ENCODE measurements around the gene IDE. TPM values are rescaled to one million over a fixed set of nuclear protein-coding genes. Genes with fewer than 3 reads are reported as not detected.
"Not testable (repeated sequence)": the region's sequence is repeated elsewhere in the genome, so short reads cannot be mapped to it uniquely, and the experiment has no call there.

IDE gene
- polyA plus RNA-seq, 2 donors, result 10.2 to 11.6 TPM

DNA sequence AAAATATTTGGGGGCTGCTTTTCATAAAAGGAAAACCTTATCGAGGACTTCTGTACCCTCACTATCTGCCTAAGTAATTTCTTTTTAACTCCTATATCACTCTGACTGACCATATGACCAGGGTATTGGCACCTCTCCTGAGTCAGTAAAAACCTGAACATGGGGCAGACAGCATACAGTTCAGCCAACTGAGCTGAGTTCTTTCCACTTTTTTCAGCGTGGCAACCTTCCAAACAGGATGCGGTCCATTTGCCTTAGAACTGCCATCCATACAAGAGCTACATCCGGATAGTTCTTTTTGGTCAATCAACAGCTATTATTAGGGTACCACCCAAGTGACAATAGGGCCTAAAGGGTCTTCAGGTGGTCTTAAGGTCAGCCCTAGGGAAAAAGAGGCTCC is 160.4 kb downstream of the IDE start:
- no peaks in the 10 kb centered on the region for H3K27me3 ChIP-seq (ENCODE audit: control insufficient read depth in 1 of 2, insufficient read depth in 2 of 2, low read length in 2 of 2)
- 80% methylated on average over 4 of the region's 4 CpGs for WGBS, 2 donors
- H3K9me3 ChIP-seq (ENCODE audit: control insufficient read depth in 2 of 2, insufficient read depth in 1 of 2, low read depth in 1 of 2, low read length in 1 of 2), result peaks cover 0 to 2% of the 10 kb centered on the region in 2 donors
- H3K4me3 ChIP-seq (ENCODE audit: low read depth in 1 of 2, low read length in 2 of 2), result no peak overlapping the region
- no peaks in the 10 kb centered on the region for H3K4me1 ChIP-seq (ENCODE audit: control insufficient read depth in 2 of 2, insufficient read depth in 2 of 2, low read length in 1 of 2)
- H3K27ac ChIP-seq (ENCODE audit: low read depth in 2 of 2, low read length in 1 of 2), result no peak overlapping the region
- no peaks in the 10 kb centered on the region for H3K36me3 ChIP-seq (ENCODE audit: control insufficient read depth in 2 of 2, insufficient read depth in 2 of 2, low read length in 1 of 2)

- Histone ChIP-seq H3K27me3 (ENCODE audit: control insufficient read depth in 1 of 2, insufficient read depth in 2 of 2, low read length in 2 of 2) (no peaks in the 10 kb centered on the region), H3K27ac (ENCODE audit: low read depth in 2 of 2, low read length in 1 of 2) (no peak overlapping the region), H3K9me3 (ENCODE audit: control insufficient read depth in 2 of 2, insufficient read depth in 1 of 2, low read depth in 1 of 2, low read length in 1 of 2) (peaks cover 0 to 2% of the 10 kb centered on the region in 2 donors), H3K4me3 (ENCODE audit: low read depth in 1 of 2, low read length in 2 of 2) (no peak overlapping the region), H3K4me1 (ENCODE audit: control insufficient read depth in 2 of 2, insufficient read depth in 2 of 2, low read length in 1 of 2) (no peaks in the 10 kb centered on the region), H3K36me3 (ENCODE audit: control insufficient read depth in 2 of 2, insufficient read depth in 2 of 2, low read length in 1 of 2) (no peaks in the 10 kb centered on the region)
- 80 to 89% methylated on average over 9 of the region's 9 CpGs for WGBS, 2 donors
These were observed 160.9 kb downstream of the IDE start for GRCh38 chr10:92413011-92413410.

DNA sequence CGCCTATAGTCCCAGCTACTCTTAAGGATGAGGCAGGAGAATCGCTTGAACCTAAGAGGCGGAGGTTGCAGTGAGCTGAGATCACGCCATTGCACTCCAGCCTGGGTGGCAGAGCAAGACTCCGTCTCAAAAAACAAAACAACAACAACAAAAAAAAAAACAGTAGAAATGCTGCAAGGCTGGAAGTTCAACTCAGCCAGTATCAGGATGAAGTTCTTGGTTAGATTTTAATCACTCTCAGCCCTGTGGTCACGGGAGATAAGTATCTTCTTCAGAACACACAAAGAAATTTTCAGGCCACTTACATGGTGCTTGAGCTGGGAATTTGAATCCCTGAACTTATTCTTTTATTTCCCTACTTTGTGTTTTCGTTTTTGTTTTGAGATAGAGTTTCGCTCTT is 162.5 kb downstream of the IDE start:
- no peak overlapping the region for H3K4me3 ChIP-seq (ENCODE audit: low read depth in 1 of 2, low read length in 2 of 2)
- peaks cover 0 to 2% of the 10 kb centered on the region in 2 donors for H3K9me3 ChIP-seq (ENCODE audit: control insufficient read depth in 2 of 2, insufficient read depth in 1 of 2, low read depth in 1 of 2, low read length in 1 of 2)
- H3K36me3 ChIP-seq (ENCODE audit: control insufficient read depth in 2 of 2, insufficient read depth in 2 of 2, low read length in 1 of 2), result no peaks in the 10 kb centered on the region
- H3K27ac ChIP-seq (ENCODE audit: low read depth in 2 of 2, low read length in 1 of 2), result no peak overlapping the region
- 88 to 92% methylated on average over 8 of the region's 8 CpGs for WGBS, 2 donors
- no peaks in the 10 kb centered on the region for H3K4me1 ChIP-seq (ENCODE audit: control insufficient read depth in 2 of 2, insufficient read depth in 2 of 2, low read length in 1 of 2)
- no peaks in the 10 kb centered on the region for H3K27me3 ChIP-seq (ENCODE audit: control insufficient read depth in 1 of 2, insufficient read depth in 2 of 2, low read length in 2 of 2)

GRCh38 chr10:92410501-92410900 is 163.4 kb downstream of the IDE start:
- no peaks in the 10 kb centered on the region for H3K9me3 ChIP-seq (ENCODE audit: control insufficient read depth in 2 of 2, insufficient read depth in 1 of 2, low read depth in 1 of 2, low read length in 1 of 2)
- 84 to 89% methylated on average over 2 of the region's 2 CpGs for WGBS, 2 donors
- no peaks in the 10 kb centered on the region for H3K36me3 ChIP-seq (ENCODE audit: control insufficient read depth in 2 of 2, insufficient read depth in 2 of 2, low read length in 1 of 2)
- H3K4me3 ChIP-seq (ENCODE audit: low read depth in 1 of 2, low read length in 2 of 2), result no peak overlapping the region
- H3K27me3 ChIP-seq (ENCODE audit: control insufficient read depth in 1 of 2, insufficient read depth in 2 of 2, low read length in 2 of 2), result no peaks in the 10 kb centered on the region
- H3K27ac ChIP-seq (ENCODE audit: low read depth in 2 of 2, low read length in 1 of 2), result no peak overlapping the region
- no peaks in the 10 kb centered on the region for H3K4me1 ChIP-seq (ENCODE audit: control insufficient read depth in 2 of 2, insufficient read depth in 2 of 2, low read length in 1 of 2)

GRCh38 chr10:92408017-92408361 is 165.9 kb downstream of the IDE start:
- no peaks in the 10 kb centered on the region for H3K27me3 ChIP-seq (ENCODE audit: control insufficient read depth in 1 of 2, insufficient read depth in 2 of 2, low read length in 2 of 2)
- H3K36me3 ChIP-seq (ENCODE audit: control insufficient read depth in 2 of 2, insufficient read depth in 2 of 2, low read length in 1 of 2), result no peaks in the 10 kb centered on the region
- H3K4me1 ChIP-seq (ENCODE audit: control insufficient read depth in 2 of 2, insufficient read depth in 2 of 2, low read length in 1 of 2), result no peaks in the 10 kb centered on the region
- 98 to 99% methylated on average over 3 of the region's 3 CpGs for WGBS, 2 donors
- no peaks in the 10 kb centered on the region for H3K9me3 ChIP-seq (ENCODE audit: control insufficient read depth in 2 of 2, insufficient read depth in 1 of 2, low read depth in 1 of 2, low read length in 1 of 2)
- no peak overlapping the region for H3K4me3 ChIP-seq (ENCODE audit: low read depth in 1 of 2, low read length in 2 of 2)
- H3K27ac ChIP-seq (ENCODE audit: low read depth in 2 of 2, low read length in 1 of 2), result no peak overlapping the region

DNA sequence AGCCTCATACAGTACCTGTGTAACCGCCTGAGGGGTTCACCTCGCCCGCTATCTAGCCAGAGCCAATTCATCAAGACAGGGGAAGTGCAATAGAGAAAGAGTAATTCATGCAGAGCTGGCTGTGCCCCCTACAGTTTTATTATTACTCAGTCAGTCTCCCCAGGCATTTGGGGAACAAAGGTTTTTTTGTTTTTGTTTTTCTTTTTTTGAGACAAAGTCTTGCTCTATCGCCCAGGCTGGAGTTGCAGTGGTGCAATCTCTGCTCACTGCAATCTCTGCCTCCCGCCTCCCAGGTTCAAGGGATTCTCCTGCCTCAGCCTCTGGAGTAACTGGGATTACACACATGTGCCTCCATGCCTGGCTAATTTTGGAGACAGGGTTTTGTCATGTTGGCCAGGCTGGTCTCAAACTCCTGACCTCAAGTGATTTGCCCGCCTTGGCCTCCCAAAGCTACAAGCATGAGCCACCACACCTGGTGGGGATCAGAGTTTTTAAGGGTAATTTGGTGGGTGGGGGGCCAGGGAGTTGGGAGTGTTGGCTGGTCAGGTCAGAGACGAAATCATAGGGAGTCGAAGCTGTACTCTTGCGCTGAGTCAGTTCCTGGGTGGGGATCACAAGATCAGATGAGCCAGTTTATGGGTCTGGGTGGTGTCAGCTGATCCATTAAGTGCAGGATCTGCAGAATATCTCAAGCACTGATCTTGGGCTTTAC is 166.4 kb downstream of the IDE start:
- Histone ChIP-seq H3K27ac (ENCODE audit: low read depth in 2 of 2, low read length in 1 of 2) (no peak overlapping the region), H3K36me3 (ENCODE audit: control insufficient read depth in 2 of 2, insufficient read depth in 2 of 2, low read length in 1 of 2) (no peaks in the 10 kb centered on the region), H3K4me1 (ENCODE audit: control insufficient read depth in 2 of 2, insufficient read depth in 2 of 2, low read length in 1 of 2) (no peaks in the 10 kb centered on the region), H3K9me3 (ENCODE audit: control insufficient read depth in 2 of 2, insufficient read depth in 1 of 2, low read depth in 1 of 2, low read length in 1 of 2) (no peaks in the 10 kb centered on the region), H3K27me3 (ENCODE audit: control insufficient read depth in 1 of 2, insufficient read depth in 2 of 2, low read length in 2 of 2) (no peaks in the 10 kb centered on the region), H3K4me3 (ENCODE audit: low read depth in 1 of 2, low read length in 2 of 2) (no peak overlapping the region)
- 68 to 70% methylated on average over 9 of the region's 9 CpGs for WGBS, 2 donors

DNA sequence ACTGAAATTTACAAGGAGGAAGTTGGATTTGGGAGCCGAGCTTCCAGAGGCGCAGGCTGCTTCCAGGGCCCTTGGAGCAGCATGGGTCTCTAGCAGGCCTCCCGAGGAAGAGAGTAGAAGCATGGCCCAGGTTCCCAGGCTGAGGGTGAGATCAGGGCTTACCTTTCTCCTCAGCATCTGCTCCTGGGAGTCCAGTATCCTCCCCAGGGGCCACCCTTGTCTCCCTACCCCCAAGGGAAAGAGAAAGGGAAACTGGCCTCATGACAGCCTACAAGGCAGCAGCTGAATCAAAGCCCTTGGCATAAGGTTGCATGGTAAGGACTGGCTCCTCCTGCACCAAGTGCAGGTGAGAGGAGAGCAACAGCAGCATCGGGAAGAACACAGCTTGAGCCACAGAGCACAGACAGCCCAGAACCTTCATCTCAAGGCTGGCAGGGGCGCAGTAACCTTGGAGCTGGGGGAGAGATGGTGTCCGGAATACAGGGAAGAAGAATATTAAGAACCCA is 168.4 kb downstream of the IDE start:
- H3K27ac ChIP-seq (ENCODE audit: low read depth in 2 of 2, low read length in 1 of 2), result no peak overlapping the region
- no peak overlapping the region for H3K4me3 ChIP-seq (ENCODE audit: low read depth in 1 of 2, low read length in 2 of 2)
- H3K36me3 ChIP-seq (ENCODE audit: control insufficient read depth in 2 of 2, insufficient read depth in 2 of 2, low read length in 1 of 2), result no peaks in the 10 kb centered on the region
- H3K9me3 ChIP-seq (ENCODE audit: control insufficient read depth in 2 of 2, insufficient read depth in 1 of 2, low read depth in 1 of 2, low read length in 1 of 2), result no peaks in the 10 kb centered on the region
- WGBS, 2 donors, result 73 to 76% methylated on average over 6 of the region's 6 CpGs
- H3K27me3 ChIP-seq (ENCODE audit: control insufficient read depth in 1 of 2, insufficient read depth in 2 of 2, low read length in 2 of 2), result no peaks in the 10 kb centered on the region
- no peaks in the 10 kb centered on the region for H3K4me1 ChIP-seq (ENCODE audit: control insufficient read depth in 2 of 2, insufficient read depth in 2 of 2, low read length in 1 of 2)

- Histone ChIP-seq H3K4me1 (ENCODE audit: control insufficient read depth in 2 of 2, insufficient read depth in 2 of 2, low read length in 1 of 2) (no peaks in the 10 kb centered on the region), H3K36me3 (ENCODE audit: control insufficient read depth in 2 of 2, insufficient read depth in 2 of 2, low read length in 1 of 2) (no peaks in the 10 kb centered on the region), H3K4me3 (ENCODE audit: low read depth in 1 of 2, low read length in 2 of 2) (no peak overlapping the region), H3K27ac (ENCODE audit: low read depth in 2 of 2, low read length in 1 of 2) (no peak overlapping the region), H3K27me3 (ENCODE audit: control insufficient read depth in 1 of 2, insufficient read depth in 2 of 2, low read length in 2 of 2) (no peaks in the 10 kb centered on the region), H3K9me3 (ENCODE audit: control insufficient read depth in 2 of 2, insufficient read depth in 1 of 2, low read depth in 1 of 2, low read length in 1 of 2) (no peaks in the 10 kb centered on the region)
- 67 to 69% methylated on average over 10 of the region's 10 CpGs for WGBS, 2 donors
These were observed 169.1 kb downstream of the IDE start for GRCh38 chr10:92404612-92405418.

DNA sequence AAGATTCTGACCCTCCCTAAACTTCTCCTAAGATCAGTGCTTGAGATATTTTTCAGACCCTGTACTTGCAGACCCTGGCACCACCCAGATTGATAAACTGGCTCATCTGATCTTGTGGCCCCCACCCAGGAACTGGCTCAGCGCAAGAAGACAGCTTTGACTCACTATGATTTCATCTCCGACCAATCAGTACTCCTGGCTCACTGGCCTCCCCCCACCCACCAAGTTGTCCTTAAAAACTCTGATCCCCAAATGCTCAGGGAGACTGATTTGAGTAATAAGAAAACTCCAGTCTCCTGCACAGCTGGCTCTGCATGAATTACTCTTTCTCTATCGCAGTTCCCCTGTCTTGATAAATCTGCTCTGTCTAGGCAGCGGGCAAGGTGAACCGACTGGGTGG is 171.7 kb downstream of the IDE start:
- H3K4me3 ChIP-seq (ENCODE audit: low read depth in 1 of 2, low read length in 2 of 2); H3K27ac ChIP-seq (ENCODE audit: low read depth in 2 of 2, low read length in 1 of 2); H3K27me3 ChIP-seq (ENCODE audit: control insufficient read depth in 1 of 2, insufficient read depth in 2 of 2, low read length in 2 of 2); H3K9me3 ChIP-seq (ENCODE audit: control insufficient read depth in 2 of 2, insufficient read depth in 1 of 2, low read depth in 1 of 2, low read length in 1 of 2); H3K4me1 ChIP-seq (ENCODE audit: control insufficient read depth in 2 of 2, insufficient read depth in 2 of 2, low read length in 1 of 2); H3K36me3 ChIP-seq (ENCODE audit: control insufficient read depth in 2 of 2, insufficient read depth in 2 of 2, low read length in 1 of 2): not testable (repeated sequence)
- WGBS, 2 donors, result 86 to 88% methylated on average over 5 of the region's 5 CpGs

Measured in esophagus (tissue), 2 donors.